ENCODE results near the gene TOMM34.

The TOMM34 gene

DNA sequence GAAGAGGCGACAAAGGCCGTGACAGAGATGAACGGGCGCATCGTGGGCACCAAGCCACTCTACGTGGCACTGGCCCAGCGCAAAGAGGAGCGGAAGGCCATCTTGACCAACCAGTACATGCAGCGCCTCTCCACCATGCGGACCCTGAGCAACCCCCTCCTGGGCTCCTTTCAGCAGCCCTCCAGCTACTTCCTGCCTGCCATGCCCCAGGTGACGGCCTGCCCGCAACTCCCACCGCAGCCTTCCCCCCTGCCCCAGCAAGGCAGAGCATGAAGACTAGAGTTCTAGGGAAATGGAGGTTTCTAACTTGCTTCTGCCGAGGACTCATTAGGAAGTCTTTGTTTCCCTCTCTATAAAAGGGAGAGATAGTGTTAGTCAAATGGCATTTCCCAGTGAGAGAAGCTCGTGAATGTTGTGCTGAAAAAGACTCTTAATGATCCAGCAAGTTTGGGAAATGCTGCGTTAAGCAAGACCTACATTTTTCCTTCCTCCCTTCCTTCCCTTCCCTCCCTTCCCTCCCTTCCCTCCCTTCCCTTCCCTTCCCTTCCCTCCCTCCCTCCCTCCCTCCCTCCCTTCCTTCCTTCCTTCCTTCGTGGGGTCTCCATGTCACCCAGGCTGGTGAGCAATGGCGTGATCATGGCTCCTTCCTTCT, 29.6 kb downstream of the TOMM34 start:
- DNase-seq (ENCODE audit: low read depth, low spot score), result no peak

- no peak for DNase-seq (ENCODE audit: low read depth, low spot score)
Observed at GRCh38 chr20:44928595-44928994, 31.6 kb downstream of the TOMM34 start.

DNA sequence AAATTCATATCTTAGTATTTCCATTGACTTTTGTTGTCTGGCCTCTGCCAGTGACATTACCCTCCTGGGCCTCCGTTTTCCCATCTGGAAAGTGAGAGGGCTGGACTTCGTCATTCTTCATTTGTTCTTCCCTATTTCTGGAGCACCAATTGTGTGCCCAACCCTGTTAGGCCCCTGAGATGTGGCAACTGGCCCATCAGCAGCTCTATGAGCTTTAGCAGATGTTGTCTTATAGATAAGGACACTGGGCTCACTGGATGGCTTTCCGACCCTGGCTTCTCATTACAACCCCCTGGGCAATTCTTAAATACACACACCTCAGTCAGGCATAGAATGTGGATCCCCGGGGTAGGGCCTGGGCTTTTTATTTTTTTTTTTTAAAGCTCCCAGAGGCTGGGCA, 35.7 kb downstream of the TOMM34 start:
- DNase-seq (ENCODE audit: low read depth, low spot score), result no peak

DNA sequence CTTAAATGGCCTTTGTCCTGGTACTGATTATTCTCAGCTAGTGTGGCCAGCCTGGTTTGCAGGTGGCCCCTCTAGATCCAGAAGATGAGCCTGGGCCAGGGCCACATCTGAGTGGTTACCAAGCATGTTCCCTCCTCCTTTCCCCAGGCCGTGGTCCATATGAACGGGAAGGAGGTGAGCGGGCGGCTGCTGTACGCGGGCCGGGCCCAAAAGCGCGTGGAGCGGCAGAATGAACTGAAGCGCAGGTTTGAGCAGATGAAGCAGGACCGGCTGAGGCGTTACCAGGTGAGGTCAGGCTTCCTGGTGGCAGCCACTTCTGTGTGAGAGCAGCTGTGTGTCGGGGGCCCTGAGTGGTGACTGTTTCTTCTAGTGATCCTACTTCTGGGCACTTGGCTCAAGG, 38.8 kb downstream of the TOMM34 start:
- no peak for DNase-seq (ENCODE audit: low read depth, low spot score)

DNA sequence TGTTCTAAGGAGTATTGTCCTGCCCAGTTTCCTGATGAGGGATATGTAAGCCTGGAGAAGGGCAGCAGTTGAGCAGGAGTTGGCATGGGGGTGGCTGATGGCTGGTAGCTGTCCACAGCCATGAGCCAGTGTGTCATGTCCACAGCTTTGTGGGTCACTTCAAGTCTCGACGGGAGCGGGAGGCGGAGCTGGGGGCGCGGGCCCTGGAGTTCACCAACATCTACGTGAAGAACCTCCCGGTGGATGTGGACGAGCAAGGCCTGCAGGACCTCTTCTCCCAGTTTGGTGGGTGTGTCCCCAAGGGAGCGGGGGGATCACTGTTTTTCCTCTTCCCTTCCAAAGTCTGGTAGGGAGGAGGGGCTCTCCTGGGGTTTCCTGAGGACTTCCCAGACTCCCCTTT, 41.4 kb downstream of the TOMM34 start:
- DNase-seq (ENCODE audit: low read depth, low spot score), result no peak

GRCh38 chr20:44918342-44918741, 41.9 kb downstream of the TOMM34 start:
- no peak for DNase-seq (ENCODE audit: low read depth, low spot score)

DNA sequence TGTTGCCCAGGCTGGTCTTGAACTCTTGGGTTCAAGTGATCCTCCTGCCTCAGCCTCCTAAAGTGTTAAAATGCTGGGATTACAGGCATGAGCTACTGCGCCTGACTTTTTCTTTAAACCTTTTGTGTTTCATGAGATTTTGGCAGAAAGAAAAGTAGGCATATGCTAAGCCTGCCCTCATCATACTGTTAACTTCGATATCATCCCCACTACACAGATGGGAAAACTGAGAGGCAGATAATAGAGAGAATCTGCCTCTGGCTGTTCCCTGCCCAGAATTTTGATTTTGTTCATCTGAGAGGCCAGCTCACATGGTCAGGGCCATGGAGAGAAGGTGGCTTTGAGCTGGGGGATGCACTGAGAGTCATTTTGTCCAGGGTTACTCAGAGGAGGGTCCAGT, 42.8 kb downstream of the TOMM34 start:
- no peak for DNase-seq (ENCODE audit: low read depth, low spot score)

GRCh38 chr20:44916586-44916985, 43.6 kb downstream of the TOMM34 start:
- DNase-seq (ENCODE audit: low read depth, low spot score), result no peak

DNA sequence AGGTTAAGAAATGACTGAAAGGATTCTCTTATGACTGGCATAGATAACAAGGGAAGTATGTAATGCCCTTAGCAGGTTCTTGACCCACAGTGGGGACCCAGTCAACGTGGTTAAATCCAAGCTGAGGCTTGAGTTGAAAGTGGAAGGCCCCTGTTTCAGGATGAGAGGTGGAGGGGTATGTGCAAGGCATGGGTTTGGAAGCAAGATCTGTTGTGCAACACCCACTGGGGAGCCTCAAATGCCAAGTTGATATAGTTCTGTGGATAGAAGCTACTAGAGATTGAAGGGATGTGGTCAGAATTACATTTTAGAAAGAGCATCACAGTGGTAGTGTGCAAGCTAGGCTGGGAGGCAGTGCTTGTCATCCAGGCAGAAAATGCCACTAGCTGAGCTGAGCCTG, 45.3 kb downstream of the TOMM34 start:
- DNase-seq (ENCODE audit: low read depth, low spot score), result no peak

DNA sequence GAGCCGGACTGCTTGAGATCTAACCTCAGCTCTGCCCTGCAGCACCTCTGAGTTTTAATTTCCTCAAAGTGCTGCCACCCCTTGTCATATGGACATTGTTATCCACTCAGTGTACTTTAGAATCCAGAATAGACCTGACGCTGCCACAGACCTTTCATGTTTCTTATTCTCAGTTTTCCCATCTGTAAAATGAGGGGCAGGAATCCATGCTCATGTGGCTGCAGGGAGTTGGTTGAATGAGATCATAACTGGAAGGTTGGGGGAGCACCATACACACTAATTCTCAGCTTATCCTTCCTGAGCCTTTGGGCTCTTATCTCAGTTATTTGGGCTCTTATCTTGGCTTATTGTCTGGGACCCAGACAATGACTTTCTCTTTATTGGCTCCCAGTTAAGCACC, 48.0 kb downstream of the TOMM34 start:
- no peak for DNase-seq (ENCODE audit: low read depth, low spot score)

DNA sequence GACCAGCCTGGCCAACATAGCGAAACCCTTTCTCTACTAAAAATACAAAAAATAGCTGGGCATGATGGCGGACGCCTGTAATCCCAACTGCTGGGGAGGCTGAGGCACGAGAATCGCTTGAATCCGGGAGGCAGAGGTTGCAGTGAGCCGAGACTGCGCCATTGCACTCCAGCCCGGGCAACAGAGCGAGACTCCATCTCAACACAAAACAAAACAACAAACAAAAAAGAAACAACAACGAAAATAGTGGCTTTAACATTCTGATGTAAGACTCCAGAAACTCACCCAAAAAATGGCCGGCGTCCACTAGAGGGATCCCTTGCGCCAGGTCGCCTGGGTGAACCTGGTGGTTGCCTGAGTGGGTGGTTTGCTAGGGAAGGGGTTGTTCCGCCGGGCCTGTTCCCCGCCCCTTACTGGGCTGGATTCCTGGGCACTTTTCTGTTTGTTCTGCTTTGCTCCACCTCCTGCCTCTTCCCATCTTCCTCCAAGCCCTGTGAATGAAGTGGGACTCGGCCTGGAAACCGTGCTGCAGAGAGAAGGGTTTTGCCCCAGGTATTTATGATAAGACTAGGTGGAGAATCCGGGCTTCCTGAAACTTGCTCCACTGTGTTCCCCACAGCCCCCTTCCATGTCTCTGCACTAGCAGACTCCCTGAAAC, 48.8 kb downstream of the TOMM34 start:
- peak; percentile 12 for DNase-seq (ENCODE audit: low read depth, low spot score)

DNA sequence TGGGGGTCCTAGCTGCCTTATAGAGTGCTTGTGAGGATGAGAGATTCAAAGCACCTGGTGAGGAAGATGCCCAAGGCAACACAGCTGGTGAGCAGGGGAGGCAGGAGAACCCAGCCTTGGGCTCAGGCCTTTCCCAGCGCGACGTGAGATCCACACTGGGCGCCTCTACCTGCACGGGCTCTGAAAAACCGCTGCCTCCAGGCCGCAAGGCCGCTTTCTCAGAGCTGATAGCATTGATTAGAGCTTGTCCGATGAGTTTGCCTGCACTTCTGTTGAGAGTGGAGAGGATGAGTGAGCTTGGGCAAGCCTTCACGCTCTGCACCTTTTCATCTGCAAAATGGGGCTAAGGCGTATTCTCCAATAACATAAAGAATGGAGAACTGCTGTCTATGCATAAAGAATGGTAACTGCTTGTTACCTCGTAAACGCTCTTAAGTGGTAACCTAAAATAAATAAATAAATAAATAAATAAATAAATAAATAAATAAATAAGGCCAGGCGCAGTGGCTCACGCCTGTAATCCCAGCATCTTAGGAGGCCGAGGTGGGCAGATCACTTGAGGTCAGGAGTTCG, 49.4 kb downstream of the TOMM34 start:
- no peak for DNase-seq (ENCODE audit: low read depth, low spot score)

DNA sequence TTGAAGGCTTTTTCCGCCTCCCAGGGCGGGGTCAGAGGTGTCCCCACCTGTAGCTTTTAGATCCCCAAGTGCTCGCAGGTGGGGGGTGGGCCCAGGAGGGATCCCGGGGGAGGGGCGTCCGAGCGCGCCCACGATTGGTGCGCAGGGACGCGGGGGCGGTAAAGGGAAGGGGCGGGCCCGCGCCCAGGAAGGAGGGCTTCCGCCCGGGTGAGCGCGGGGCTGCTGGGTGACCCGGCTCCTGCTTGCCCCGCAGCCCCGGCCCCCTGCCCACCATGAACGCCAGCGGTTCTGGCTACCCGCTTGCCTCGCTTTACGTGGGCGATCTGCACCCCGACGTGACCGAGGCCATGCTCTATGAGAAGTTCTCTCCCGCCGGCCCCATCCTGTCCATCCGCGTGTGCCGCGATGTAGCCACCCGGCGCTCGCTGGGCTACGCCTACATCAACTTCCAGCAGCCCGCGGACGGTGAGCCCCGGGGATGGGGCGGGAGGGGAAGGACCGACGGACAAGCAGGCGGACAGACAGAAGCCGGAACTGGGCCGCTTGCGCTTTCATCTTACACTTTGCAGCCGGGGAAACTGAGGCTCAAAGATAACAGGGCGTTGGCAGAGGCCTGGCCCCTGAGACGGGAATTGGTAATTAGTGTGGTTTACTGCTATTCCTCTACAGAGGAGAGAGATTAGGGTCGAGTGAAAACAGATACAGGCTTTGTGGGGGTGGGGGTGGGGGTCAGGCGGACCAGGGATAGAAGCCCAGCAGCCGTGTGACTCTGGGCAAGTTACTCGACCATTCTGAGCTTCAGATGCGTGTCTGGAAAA, 50.1 kb downstream of the TOMM34 start, which contains the start of gene PABPC1L:
Gene PABPC1L (plus strand): TSS at position 189 of the 818 bp plus-strand sequence. CDS start 84 bp downstream, at position 273.
- DNase-seq (ENCODE audit: low read depth, low spot score), result peak; percentile 61

DNA sequence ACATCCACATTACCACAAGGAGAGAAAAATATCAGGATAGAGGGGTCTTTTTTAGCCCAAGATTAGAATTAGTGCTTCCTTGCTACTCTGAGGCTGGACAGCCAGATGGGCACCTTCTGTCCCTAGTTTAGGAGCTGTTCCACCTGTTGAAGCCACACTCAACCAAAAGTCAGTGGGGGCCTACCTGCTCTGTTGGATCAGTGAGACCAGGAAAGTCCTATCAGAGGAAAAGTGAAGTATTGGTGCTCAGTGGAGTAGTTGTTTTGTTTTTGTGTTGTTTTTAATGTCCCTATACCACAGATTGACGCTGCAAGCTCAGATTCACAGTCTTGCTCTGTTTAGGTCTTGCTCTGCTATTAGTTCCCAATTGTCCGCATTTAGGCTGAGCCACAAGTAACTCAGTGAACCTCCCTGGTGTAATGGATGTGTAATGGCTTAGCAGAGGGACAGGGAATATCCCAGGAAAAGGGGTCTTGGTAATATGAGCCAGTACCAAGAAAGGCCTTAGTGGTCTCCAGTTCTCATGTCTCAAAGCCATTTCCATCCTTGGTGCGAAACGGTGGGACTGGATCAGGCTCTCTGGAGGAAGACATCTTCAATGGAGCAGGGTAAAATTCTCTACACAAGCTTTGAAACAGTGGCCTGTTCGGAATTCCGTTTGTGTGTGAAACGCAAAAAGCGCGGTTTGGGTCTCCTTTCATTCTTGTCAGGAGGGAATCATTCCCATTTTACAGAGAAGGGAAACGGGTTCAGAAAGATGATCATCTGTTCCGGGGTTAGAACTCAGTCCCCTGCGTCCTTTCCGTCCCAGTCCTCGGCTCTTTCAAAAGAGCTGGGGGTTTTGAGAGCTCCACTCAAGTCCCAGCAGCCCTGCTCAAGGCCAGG, 51.0 kb downstream of the TOMM34 start:
- DNase-seq (ENCODE audit: low read depth, low spot score), result no peak

DNA sequence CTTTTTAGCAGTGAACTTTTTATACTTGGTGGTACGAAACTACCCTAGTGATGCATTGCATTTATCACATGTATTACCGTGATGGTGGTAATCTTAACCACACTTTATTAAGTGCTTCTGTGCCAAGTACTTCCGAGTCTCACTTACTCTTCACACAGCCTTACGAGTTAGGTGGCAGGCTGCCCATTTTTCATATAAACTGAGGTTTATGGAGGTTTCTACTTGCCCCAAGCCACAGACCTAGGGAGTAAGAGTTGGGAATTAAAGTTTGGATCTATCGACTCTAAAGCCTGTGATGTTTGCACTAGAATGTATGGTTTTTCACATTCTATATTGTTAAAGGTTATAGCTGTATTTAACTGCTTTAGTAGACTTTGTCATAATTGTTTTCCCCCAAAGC, 55.8 kb downstream of the TOMM34 start:
- DNase-seq (ENCODE audit: low read depth, low spot score), result no peak

GRCh38 chr20:44901974-44902373, 58.2 kb downstream of the TOMM34 start:
- DNase-seq (ENCODE audit: low read depth, low spot score), result no peak

DNA sequence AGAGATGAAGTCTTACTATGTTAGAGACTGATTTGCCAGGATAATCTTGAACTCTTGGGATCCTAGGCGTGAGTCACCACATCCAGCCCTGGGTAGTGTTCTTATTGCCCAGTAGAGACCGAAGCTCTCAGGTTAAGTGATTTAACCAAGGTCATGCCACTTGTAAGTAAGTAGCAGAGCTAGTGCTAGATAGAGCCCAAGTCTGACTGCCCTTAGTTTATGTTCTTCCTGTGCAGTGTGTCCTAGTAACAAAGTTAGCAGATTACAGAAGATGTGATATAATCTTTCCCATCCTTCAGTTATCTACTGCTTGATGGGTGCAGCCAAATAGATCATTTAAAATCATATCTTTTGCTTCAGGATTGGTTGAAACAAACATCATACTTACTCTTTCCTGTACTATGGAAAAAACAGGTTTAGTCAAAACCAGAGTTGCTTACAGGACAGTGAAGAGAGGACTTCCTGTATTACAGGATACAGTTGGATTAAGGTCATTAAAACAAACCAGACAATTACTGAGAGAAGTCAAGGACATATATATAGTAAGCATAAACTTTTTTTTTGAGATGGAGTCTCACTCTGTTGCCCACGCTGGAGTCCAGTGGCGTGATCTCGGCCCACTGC, 59.9 kb downstream of the TOMM34 start:
- no peak for DNase-seq (ENCODE audit: low read depth, low spot score)

GRCh38 chr20:44897133-44897532, 63.1 kb downstream of the TOMM34 start:
- no peak for DNase-seq (ENCODE audit: low read depth, low spot score)

- DNase-seq (ENCODE audit: low read depth, low spot score), result no peak
Observed at GRCh38 chr20:44896583-44896982, 63.6 kb downstream of the TOMM34 start.

- DNase-seq (ENCODE audit: low read depth, low spot score), result no peak
Observed at GRCh38 chr20:44894959-44895358, 65.2 kb downstream of the TOMM34 start.

Measured in activated naive CD8-positive, alpha-beta T cell treated with anti-CD3 and anti-CD28 coated beads, Interleukin-2, amount 50 U/mL, for 16 hours (primary cell).